ENCODE results near the gene COA6.

GRCh38 chr1:234369784-234370183, 3.5 kb upstream of the COA6 start:
- TF ChIP-seq CTCF (IDR thresholded peaks at IDR 0.05; ENCODE audit: poor library complexity), result no peak
- no peak for TF ChIP-seq EZH2 (IDR thresholded peaks at IDR 0.05; ENCODE audit: borderline replicate concordance)

All from hepatocyte (in vitro differentiated cells).